ENCODE measurements around the gene BMP10.

The BMP10 gene

DNA sequence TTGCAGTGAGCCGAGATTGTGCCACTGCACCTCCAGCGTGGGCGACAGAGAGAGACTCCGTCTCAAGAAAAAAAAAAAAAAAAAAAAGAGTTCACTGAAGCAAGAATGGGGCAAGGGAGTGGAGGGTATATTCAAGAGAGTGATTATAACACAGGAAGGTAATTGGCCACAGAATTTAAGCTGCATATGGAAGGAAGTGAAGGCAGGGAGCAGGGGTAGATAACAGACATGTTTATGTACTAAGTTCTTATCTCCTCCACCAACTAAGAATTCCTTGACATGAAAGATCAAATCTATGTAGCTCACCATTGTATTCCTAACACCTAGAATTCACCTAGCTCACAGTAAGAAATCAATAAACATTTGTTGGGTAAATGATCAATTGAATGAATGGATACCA, 44.2 kb upstream of the BMP10 start:
- no peak for DNase-seq
- in situ Hi-C loops (cut with HindIII; ENCODE audit: low pct_ligation_motif_present, low sequenced_read_pairs): no loop called here
- H3K36me3 ChIP-seq (replicated peaks): no peaks in the 10 kb centered on the region
- H3K4me3 ChIP-seq (ENCODE audit: low read depth, low read length): no peak overlapping the region
- TF ChIP-seq, protein P1, sequence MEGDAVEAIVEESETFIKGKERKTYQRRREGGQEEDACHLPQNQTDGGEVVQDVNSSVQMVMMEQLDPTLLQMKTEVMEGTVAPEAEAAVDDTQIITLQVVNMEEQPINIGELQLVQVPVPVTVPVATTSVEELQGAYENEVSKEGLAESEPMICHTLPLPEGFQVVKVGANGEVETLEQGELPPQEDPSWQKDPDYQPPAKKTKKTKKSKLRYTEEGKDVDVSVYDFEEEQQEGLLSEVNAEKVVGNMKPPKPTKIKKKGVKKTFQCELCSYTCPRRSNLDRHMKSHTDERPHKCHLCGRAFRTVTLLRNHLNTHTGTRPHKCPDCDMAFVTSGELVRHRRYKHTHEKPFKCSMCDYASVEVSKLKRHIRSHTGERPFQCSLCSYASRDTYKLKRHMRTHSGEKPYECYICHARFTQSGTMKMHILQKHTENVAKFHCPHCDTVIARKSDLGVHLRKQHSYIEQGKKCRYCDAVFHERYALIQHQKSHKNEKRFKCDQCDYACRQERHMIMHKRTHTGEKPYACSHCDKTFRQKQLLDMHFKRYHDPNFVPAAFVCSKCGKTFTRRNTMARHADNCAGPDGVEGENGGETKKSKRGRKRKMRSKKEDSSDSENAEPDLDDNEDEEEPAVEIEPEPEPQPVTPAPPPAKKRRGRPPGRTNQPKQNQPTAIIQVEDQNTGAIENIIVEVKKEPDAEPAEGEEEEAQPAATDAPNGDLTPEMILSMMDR (IDR thresholded peaks at IDR 0.05; ENCODE audit: low read depth, low read length, missing control alignments): no peak
- no peak overlapping the region for H3K27ac ChIP-seq
- no peaks in the 10 kb centered on the region for H3K27me3 ChIP-seq (replicated peaks)

DNA sequence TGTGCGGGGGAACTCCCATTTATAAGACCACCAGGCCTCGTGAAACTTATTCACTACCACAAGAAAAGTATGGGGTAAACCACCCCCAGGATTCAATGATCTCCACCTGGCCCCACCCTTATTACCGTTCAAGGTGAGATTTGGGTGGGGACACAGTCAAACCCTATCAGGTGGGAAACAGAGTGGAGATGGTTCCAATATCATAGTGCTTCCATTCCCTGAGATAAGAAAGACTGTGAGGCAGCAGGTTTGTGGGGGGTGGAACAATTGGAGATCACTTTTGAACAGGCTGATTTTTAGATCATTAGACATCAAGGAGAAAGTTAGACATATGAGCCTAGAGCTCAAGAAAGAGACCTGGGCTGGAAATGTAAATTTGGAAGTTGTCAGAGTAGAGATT, 42.2 kb upstream of the BMP10 start:
- H3K27ac ChIP-seq: no peak overlapping the region
- H3K27me3 ChIP-seq (replicated peaks): no peaks in the 10 kb centered on the region
- H3K4me3 ChIP-seq (ENCODE audit: low read depth, low read length): no peak overlapping the region
- in situ Hi-C loops (cut with HindIII; ENCODE audit: low pct_ligation_motif_present, low sequenced_read_pairs): no loop called here
- no peaks in the 10 kb centered on the region for H3K36me3 ChIP-seq (replicated peaks)
- TF ChIP-seq, protein P1 (IDR thresholded peaks at IDR 0.05; ENCODE audit: low read depth, low read length, missing control alignments): no peak
- DNase-seq: no peak

- no peaks in the 10 kb centered on the region for H3K36me3 ChIP-seq (replicated peaks)
- in situ Hi-C loops (cut with HindIII; ENCODE audit: low pct_ligation_motif_present, low sequenced_read_pairs): no loop called here
- no peaks in the 10 kb centered on the region for H3K27me3 ChIP-seq (replicated peaks)
- no peak for DNase-seq
- no peak overlapping the region for H3K27ac ChIP-seq
- H3K4me3 ChIP-seq (ENCODE audit: low read depth, low read length): no peak overlapping the region
- TF ChIP-seq, protein P1 (IDR thresholded peaks at IDR 0.05; ENCODE audit: low read depth, low read length, missing control alignments): no peak
These were observed 41.5 kb upstream of the BMP10 start for GRCh38 chr2:68912732-68913131.

DNA sequence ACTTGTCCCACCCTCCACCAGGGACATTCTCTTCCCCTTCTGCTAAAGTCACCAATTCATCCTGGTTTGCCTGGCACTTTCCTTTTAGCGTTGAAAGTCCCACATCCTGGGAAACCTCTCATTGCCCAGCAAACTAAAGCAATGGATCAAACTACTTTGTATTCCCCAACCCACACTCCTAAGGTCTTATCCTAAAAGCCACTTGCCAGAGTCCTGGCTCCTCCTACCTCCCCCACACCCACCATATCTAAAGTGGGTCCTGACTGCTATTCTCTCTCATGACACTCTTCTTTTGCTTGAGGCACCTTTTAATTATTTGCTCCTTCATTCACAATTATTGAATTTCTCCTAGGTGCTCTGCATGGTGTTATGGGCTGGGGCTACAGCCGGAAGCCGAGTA, 40.9 kb upstream of the BMP10 start:
- no peaks in the 10 kb centered on the region for H3K36me3 ChIP-seq (replicated peaks)
- no peak overlapping the region for H3K27ac ChIP-seq
- DNase-seq: no peak
- H3K4me3 ChIP-seq (ENCODE audit: low read depth, low read length): no peak overlapping the region
- TF ChIP-seq, protein P1 (IDR thresholded peaks at IDR 0.05; ENCODE audit: low read depth, low read length, missing control alignments): no peak
- in situ Hi-C loops (cut with HindIII; ENCODE audit: low pct_ligation_motif_present, low sequenced_read_pairs): no loop called here
- no peaks in the 10 kb centered on the region for H3K27me3 ChIP-seq (replicated peaks)

DNA sequence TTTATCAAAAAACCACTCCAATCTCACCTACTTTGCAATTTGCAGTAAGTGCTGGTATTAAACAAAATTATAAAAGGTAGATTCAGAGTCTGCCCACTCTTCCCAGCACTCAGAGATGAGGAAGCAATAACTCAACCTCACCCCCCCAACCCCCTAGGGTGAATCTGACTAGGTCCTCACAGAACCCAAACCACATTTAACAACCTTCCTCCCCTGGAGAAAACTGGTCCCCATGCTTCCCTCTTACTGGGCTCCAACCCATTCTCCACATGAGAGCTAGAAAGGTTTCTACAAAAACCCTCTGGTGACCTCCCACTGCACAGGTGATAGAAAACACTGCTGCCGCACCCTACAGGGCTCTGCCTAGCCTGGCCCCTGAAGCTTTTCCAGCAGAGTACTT, 40.5 kb upstream of the BMP10 start:
- no peak for DNase-seq
- TF ChIP-seq, protein P1 (IDR thresholded peaks at IDR 0.05; ENCODE audit: low read depth, low read length, missing control alignments): no peak
- H3K27ac ChIP-seq: no peak overlapping the region

GRCh38 chr2:68911246-68911645, 40.0 kb upstream of the BMP10 start:
- H3K27me3 ChIP-seq (replicated peaks): no peaks in the 10 kb centered on the region
- TF ChIP-seq, protein P1 (IDR thresholded peaks at IDR 0.05; ENCODE audit: low read depth, low read length, missing control alignments): no peak
- no peaks in the 10 kb centered on the region for H3K36me3 ChIP-seq (replicated peaks)
- H3K27ac ChIP-seq: no peak overlapping the region
- in situ Hi-C loops (cut with HindIII; ENCODE audit: low pct_ligation_motif_present, low sequenced_read_pairs): no loop called here
- no peak overlapping the region for H3K4me3 ChIP-seq (ENCODE audit: low read depth, low read length)
- DNase-seq: no peak

More for the DNA sequence above, 40.5 kb upstream of the BMP10 start:
- in situ Hi-C loops (cut with HindIII; ENCODE audit: low pct_ligation_motif_present, low sequenced_read_pairs): no loop called here
- Histone ChIP-seq H3K27me3 (replicated peaks) (no peaks in the 10 kb centered on the region), H3K4me3 (ENCODE audit: low read depth, low read length) (no peak overlapping the region), H3K36me3 (replicated peaks) (no peaks in the 10 kb centered on the region)

Measured in brain microvascular endothelial cell (primary cell).